B cell (primary cell): ENCODE data around the gene FERMT3. TPM values are rescaled to one million over a fixed set of nuclear protein-coding genes. Genes with fewer than 3 reads are reported as not detected.

Experiments
- ATAC-seq: fragments of 200-7000 bp; cut with Tn5 transposase; one replicate; pipeline ENCODE4 v1.10.0; 2021; ENCODE audit warnings: low read depth, mild to moderate bottlenecking, moderate number of reproducible peaks, moderate library complexity
- CTCF ChIA-PET: fragments of 350-600 bp; sonication (Branson Sonifier 250); formaldehyde crosslinking; loops from one replicate; lab custom pipeline; 2021; ENCODE audit warnings: antibody characterized with exemption, inconsistent platforms; lab: Charles Lee
- POLR2A ChIA-PET: fragments of 350-600 bp; sonication (Branson Sonifier 250); formaldehyde crosslinking; loops from one replicate; lab custom pipeline; 2021; ENCODE audit warnings: antibody characterized with exemption; lab: Charles Lee
- DNase-seq: peaks from one replicate; pipeline ENCODE4 v3.0.0; 2013
- H2AFZ ChIP-seq: 2 replicates; pipeline ENCODE4 v1.6.1; 2012; ENCODE audit warnings: mild to moderate bottlenecking, low read depth, low read length; ENCODE audit not compliant: insufficient read depth, poor library complexity, severe bottlenecking
- H3K27ac ChIP-seq, 2 donors: 1 replicate in 1 of 2; 2 replicates in 1 of 2; pipeline ENCODE4 v1.5.1; 2012 to 2013; ENCODE audit warnings: low read length in 2 of 2, mild to moderate bottlenecking in 2 of 2, moderate library complexity in 1 of 2
- H3K27me3 ChIP-seq, 4 experiments: fragments of 200-600 bp in 1 of 4; sonication (generic) in 1 of 4; replicated peaks in 1 of 4; 1 replicate in 2 of 4; 2 replicates in 2 of 4; pipeline versions ENCODE4 v1.6.1 to v1.7.0; 2013 to 2016; ENCODE audit warnings: low read length in 3 of 4, mild to moderate bottlenecking in 2 of 4, mixed read lengths in 1 of 4, moderate library complexity in 1 of 4; ENCODE audit not compliant: insufficient read depth in 4 of 4, control insufficient read depth in 3 of 4; ENCODE audit errors: control extremely low read depth in 1 of 4
- H3K36me3 ChIP-seq, 2 experiments: replicated peaks in 1 of 2; 1 replicate in 1 of 2; 2 replicates in 1 of 2; pipeline versions ENCODE4 v1.6.1 to v1.7.1; 2013; ENCODE audit warnings: low read length in 1 of 2; ENCODE audit not compliant: insufficient read depth in 2 of 2, control insufficient read depth in 1 of 2; ENCODE audit errors: control extremely low read depth in 1 of 2, extremely low read depth in 1 of 2
- H3K4me1 ChIP-seq, 2 donors: fragments of 200-600 bp in 1 of 2; sonication (generic) in 1 of 2; 1 replicate in 1 of 2; 2 replicates in 1 of 2; pipeline versions ENCODE4 v1.5.1 to v1.6.1; 2013 to 2017; ENCODE audit warnings: low read length in 2 of 2; ENCODE audit not compliant: control insufficient read depth in 2 of 2, insufficient read depth in 2 of 2
- H3K4me2 ChIP-seq: replicated peaks from 2 replicates; pipeline ENCODE3; 2012; ENCODE audit warnings: mild to moderate bottlenecking, low read depth, low read length; ENCODE audit not compliant: poor library complexity, severe bottlenecking
- H3K4me3 ChIP-seq, 5 experiments: fragments of 200-600 bp in 1 of 5; sonication (generic) in 1 of 5; 1 replicate in 3 of 5; 2 replicates in 2 of 5; pipeline versions ENCODE4 v1.5.1 to v1.7.0; 2011 to 2016; ENCODE audit warnings: low read length in 4 of 5, mild to moderate bottlenecking in 4 of 5, low read depth in 2 of 5, control low read depth in 1 of 5, moderate library complexity in 1 of 5; ENCODE audit not compliant: insufficient read depth in 1 of 5; ENCODE audit errors: control extremely low read depth in 1 of 5, extremely low read depth in 1 of 5
- H3K79me2 ChIP-seq: fragments of 200-600 bp; sonication (generic); one replicate; pipeline ENCODE4 v1.6.0; 2016; ENCODE audit warnings: low read length; ENCODE audit not compliant: control insufficient read depth, insufficient read depth
- H3K9ac ChIP-seq: fragments of 200-600 bp; sonication (generic); 2 replicates; pipeline ENCODE4 v1.6.1; 2017; ENCODE audit warnings: mild to moderate bottlenecking, low read length, moderate library complexity
- H3K9me3 ChIP-seq, 3 donors: one replicate each; pipeline versions ENCODE4 v1.6.1 to v1.7.1; 2013; ENCODE audit warnings: low read length in 2 of 3; ENCODE audit not compliant: control insufficient read depth in 2 of 3, insufficient read depth in 1 of 3; ENCODE audit errors: control extremely low read depth in 1 of 3
- H4K20me1 ChIP-seq: 2 replicates; pipeline ENCODE4 v1.6.0; 2012; ENCODE audit warnings: mild to moderate bottlenecking, low read length; ENCODE audit not compliant: insufficient read depth, control insufficient read depth, poor library complexity, severe bottlenecking
- H3K27ac Mint-ChIP-seq: one replicate; pipeline ENCODE4 v1.8.0; 2021; ENCODE audit warnings: mixed read lengths
- H3K27me3 Mint-ChIP-seq: one replicate; pipeline ENCODE4 v1.8.0; 2021; ENCODE audit warnings: mixed read lengths
- H3K4me1 Mint-ChIP-seq: one replicate; pipeline ENCODE4 v1.8.0; 2021; ENCODE audit warnings: mixed read lengths
- H3K4me3 Mint-ChIP-seq: one replicate; pipeline ENCODE4 v1.8.0; 2021; ENCODE audit warnings: mixed read lengths
- H3K9me3 Mint-ChIP-seq: one replicate; pipeline ENCODE4 v1.8.0; 2022; ENCODE audit warnings: mixed read lengths; ENCODE audit not compliant: insufficient read depth
- CTCF ChIP-seq: fragments of 200-600 bp; IDR thresholded peaks from one replicate; pipeline ENCODE4 v1.8.0; 2022; ENCODE audit warnings: antibody characterized with exemption, mild to moderate bottlenecking
- EZH2 ChIP-seq: IDR thresholded peaks from 2 replicates; pipeline ENCODE4 v1.6.1; 2012; ENCODE audit warnings: borderline replicate concordance, low read depth, mild to moderate bottlenecking, moderate library complexity, low read length; ENCODE audit not compliant: insufficient read depth, poor library complexity, severe bottlenecking
- WGBS: methylation state at CpG from one replicate; pipeline ENCODE4 v1.1.5; 2013; ENCODE audit warnings: missing lambda C conversion rate; ENCODE audit not compliant: insufficient coverage; 5-methylcytosine and 5-hydroxymethylcytosine counted together
- intact Hi-C: fragments of 100-400 bp; cut with micrococcal nuclease; formaldehyde crosslinking; loops from one replicate; pipeline ENCODE4 v1.10.0; 2022
- polyA plus RNA-seq: library from polyadenylated mRNA; depleted of rRNA; stranded (reverse); fragments of >200 nt; gene quantifications from 2 replicates; pipeline ENCODE4 v1.2.3, GENCODE V29; 2012
- total RNA-seq, 2 donors: library from RNA; stranded (reverse); fragments of 120-200 nt in 1 of 2; gene quantifications; 1 replicate in 1 of 2; 2 replicates in 1 of 2; pipeline versions ENCODE4 v1.2.3 to v1.2.4, GENCODE V29; 2013 to 2022

Gene FERMT3
- total and polyA plus RNA-seq, 2 donors (not counting 1 experiment from before 2014, with no cell fraction given), result 96.2 to 170 TPM

GRCh38 chr11:64176751-64177150, 29.8 kb upstream of the FERMT3 start:
- TF ChIP-seq CTCF, result no peak
- no peak for TF ChIP-seq EZH2
- Mint-ChIP-seq H3K4me1 (peaks cover 17% of the 10 kb centered on the region), H3K27me3 (no peaks in the 10 kb centered on the region), H3K27ac (no peak overlapping the region), H3K4me3 (no peak overlapping the region), H3K9me3 (no peaks in the 10 kb centered on the region)
- H3K27me3 ChIP-seq, result no peaks in the 10 kb centered on the region
- no peak overlapping the region for H2AFZ ChIP-seq
- H3K4me3 ChIP-seq, result no peak overlapping the region
- H3K9me3 ChIP-seq, result peaks cover 0 to 4% (median 0%) of the 10 kb centered on the region in 3 donors
- no peak for DNase-seq
- 62% methylated on average over 5 of the region's 8 CpGs for WGBS
- H3K4me2 ChIP-seq, result no peak overlapping the region
- H3K27ac ChIP-seq, result no peak overlapping the region
- H4K20me1 ChIP-seq, result no peaks in the 10 kb centered on the region
- intact Hi-C loops, result no loop called here
- H3K9ac ChIP-seq, result no peak overlapping the region
- no peak for ATAC-seq
- CTCF ChIA-PET, result no interaction called here
- peaks cover 11 to 15% of the 10 kb centered on the region in 2 donors for H3K4me1 ChIP-seq
- peaks cover 0 to 2% of the 10 kb centered on the region in 2 experiments for H3K36me3 ChIP-seq
- H3K79me2 ChIP-seq, result peaks cover 28% of the 10 kb centered on the region
- POLR2A ChIA-PET, result interaction anchor here (0.6 to 0.7 kb wide), 2 partner anchors 9 to 37 kb away, joined by 4 to 6 read pairs; partner anchors contain the start of gene STIP1

- intact Hi-C loops, result no loop called here
- Histone ChIP-seq H3K79me2 (peaks cover 33% of the 10 kb centered on the region), H3K9ac (no peak overlapping the region), H3K27me3 (no peaks in the 10 kb centered on the region), H3K4me1 (peaks cover 12 to 17% of the 10 kb centered on the region in 2 donors), H3K36me3 (peaks cover 0 to 2% of the 10 kb centered on the region in 2 experiments), H3K9me3 (peaks cover 0 to 4% (median 0%) of the 10 kb centered on the region in 3 donors), H3K27ac (no peak overlapping the region), H4K20me1 (no peaks in the 10 kb centered on the region), H3K4me2 (no peak overlapping the region), H3K4me3 (no peak overlapping the region), H2AFZ (no peak overlapping the region)
- Mint-ChIP-seq H3K27me3 (no peaks in the 10 kb centered on the region), H3K27ac (no peak overlapping the region), H3K4me1 (peaks cover 23% of the 10 kb centered on the region), H3K4me3 (no peak overlapping the region), H3K9me3 (no peaks in the 10 kb centered on the region)
- WGBS, result no CpG with 5 or more reads among the region's 1 CpG
- DNase-seq (no peak), ATAC-seq (no peak)
- POLR2A ChIA-PET, result no interaction called here
- no peak for TF ChIP-seq CTCF
- CTCF ChIA-PET, result interaction anchor here (0.7 kb wide), 1 partner anchor 25 kb away, joined by 3 read pairs; no protein-coding TSS in a partner anchor
Observed at GRCh38 chr11:64178203-64178602, 28.3 kb upstream of the FERMT3 start.
